ENCODE data around the gene ARSA. TPM values are rescaled to one million over a fixed set of nuclear protein-coding genes. Genes with fewer than 3 reads are reported as not detected.
"Not testable (repeated sequence)": the region's sequence is repeated elsewhere in the genome, so short reads cannot be mapped to it uniquely, and the experiment has no call there.

Gene ARSA
- total and polyA plus RNA-seq, 7 donors: 10.8 to 56.9 (median 24.8) TPM

DNA sequence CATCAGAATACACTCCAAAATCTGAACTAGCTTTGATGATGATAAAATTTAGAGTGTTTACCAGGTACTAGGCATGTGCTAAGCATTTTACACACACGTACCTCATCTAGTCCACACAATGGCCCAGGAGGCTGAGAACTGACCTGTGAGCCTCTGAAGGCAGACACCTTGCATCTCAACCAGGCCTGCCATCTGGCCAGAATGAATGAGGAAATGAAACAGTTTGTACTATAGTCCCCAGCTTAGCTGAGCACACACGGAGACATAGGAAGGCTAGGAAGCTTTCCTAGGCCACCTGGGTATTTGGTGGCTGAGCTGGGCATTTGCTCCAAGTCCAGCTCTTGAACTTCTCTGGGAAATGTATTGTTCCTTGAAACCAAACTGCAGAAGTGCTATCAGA lies 37.8 kb upstream of the ARSA start:
- Histone ChIP-seq H3K27ac (no peak overlapping the region), H3K27me3 (peaks cover 0 to 27% (median 4%) of the 10 kb centered on the region in 3 donors), H3K4me1 (no peaks in the 10 kb centered on the region), H3K4me3 (no peak overlapping the region), H3K9me3 (no peaks in the 10 kb centered on the region), H3K36me3 (no peaks in the 10 kb centered on the region)
- intact Hi-C loops (cut with DNase I): no loop called here
- DNase-seq: no peak
- 53 to 62% methylated on average over 2 of the region's 2 CpGs for WGBS, 2 donors
- TF ChIP-seq, protein P1, sequence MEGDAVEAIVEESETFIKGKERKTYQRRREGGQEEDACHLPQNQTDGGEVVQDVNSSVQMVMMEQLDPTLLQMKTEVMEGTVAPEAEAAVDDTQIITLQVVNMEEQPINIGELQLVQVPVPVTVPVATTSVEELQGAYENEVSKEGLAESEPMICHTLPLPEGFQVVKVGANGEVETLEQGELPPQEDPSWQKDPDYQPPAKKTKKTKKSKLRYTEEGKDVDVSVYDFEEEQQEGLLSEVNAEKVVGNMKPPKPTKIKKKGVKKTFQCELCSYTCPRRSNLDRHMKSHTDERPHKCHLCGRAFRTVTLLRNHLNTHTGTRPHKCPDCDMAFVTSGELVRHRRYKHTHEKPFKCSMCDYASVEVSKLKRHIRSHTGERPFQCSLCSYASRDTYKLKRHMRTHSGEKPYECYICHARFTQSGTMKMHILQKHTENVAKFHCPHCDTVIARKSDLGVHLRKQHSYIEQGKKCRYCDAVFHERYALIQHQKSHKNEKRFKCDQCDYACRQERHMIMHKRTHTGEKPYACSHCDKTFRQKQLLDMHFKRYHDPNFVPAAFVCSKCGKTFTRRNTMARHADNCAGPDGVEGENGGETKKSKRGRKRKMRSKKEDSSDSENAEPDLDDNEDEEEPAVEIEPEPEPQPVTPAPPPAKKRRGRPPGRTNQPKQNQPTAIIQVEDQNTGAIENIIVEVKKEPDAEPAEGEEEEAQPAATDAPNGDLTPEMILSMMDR (IDR thresholded peaks at IDR 0.05): no peak
- TF ChIP-seq POLR2A (IDR thresholded peaks at IDR 0.05) (no peak), POLR2AphosphoS5 (IDR thresholded peaks at IDR 0.05) (no peak), EP300 (IDR thresholded peaks at IDR 0.05) (no peak)

DNA sequence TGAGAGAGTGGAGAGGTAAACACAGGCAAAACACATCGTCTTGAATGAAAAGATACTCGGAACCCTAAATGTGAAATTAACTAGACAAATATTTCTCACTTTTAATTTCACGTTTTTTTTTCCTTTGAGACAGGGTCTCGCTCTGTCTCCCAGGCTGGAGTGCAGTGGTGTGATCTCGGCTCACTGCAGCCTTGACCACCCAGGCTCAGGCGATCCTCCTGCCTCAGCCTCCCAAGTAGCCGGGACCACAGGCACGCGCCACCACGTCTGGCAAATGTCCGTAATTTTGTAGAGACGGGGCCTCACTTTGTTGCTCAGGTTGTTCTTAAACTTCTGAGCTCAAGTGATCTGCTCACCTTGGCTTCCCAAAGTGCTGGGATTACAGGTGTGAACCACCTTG lies 37.3 kb upstream of the ARSA start:
- Histone ChIP-seq H3K27me3 (peaks cover 0 to 22% (median 4%) of the 10 kb centered on the region in 3 donors), H3K36me3 (no peaks in the 10 kb centered on the region), H3K9me3 (no peaks in the 10 kb centered on the region), H3K4me1 (no peaks in the 10 kb centered on the region), H3K27ac (no peak overlapping the region), H3K4me3 (no peak overlapping the region)
- 93 to 96% methylated on average over 12 of the region's 12 CpGs for WGBS, 2 donors
- no peak for DNase-seq
- TF ChIP-seq EP300 (IDR thresholded peaks at IDR 0.05) (no peak), POLR2AphosphoS5 (IDR thresholded peaks at IDR 0.05) (no peak), POLR2A (IDR thresholded peaks at IDR 0.05) (no peak)
- intact Hi-C loops (cut with DNase I): no loop called here

DNA sequence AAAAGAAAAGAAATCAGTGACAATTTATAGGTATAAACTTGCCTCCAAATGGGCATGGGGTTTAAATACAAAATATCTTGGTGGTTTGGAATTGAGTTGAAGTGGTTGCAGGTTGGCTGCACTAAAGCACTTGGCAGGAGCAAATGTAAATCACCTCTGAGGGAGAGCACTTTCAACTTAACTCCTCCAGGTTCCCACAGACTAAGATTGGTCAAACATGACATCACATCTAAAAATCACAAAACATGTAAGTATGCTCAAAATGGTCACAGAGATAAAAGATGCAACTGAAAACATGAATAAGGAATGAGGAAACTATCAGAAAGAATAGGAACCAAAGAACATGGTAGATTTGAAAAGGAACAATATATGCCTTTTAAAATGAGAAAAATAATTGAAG lies 32.4 kb upstream of the ARSA start:
- Histone ChIP-seq H3K27me3 (peaks cover 0 to 34% (median 0%) of the 10 kb centered on the region in 3 donors), H3K36me3 (no peaks in the 10 kb centered on the region), H3K9me3 (no peaks in the 10 kb centered on the region), H3K4me3 (no peak overlapping the region), H3K4me1 (no peaks in the 10 kb centered on the region), H3K27ac (no peak overlapping the region)
- no peak for DNase-seq
- intact Hi-C loops (cut with DNase I): no loop called here
- TF ChIP-seq POLR2A (IDR thresholded peaks at IDR 0.05) (no peak), EP300 (IDR thresholded peaks at IDR 0.05) (no peak), POLR2AphosphoS5 (IDR thresholded peaks at IDR 0.05) (no peak)
- TF ChIP-seq, protein P1 (IDR thresholded peaks at IDR 0.05): no peak

DNA sequence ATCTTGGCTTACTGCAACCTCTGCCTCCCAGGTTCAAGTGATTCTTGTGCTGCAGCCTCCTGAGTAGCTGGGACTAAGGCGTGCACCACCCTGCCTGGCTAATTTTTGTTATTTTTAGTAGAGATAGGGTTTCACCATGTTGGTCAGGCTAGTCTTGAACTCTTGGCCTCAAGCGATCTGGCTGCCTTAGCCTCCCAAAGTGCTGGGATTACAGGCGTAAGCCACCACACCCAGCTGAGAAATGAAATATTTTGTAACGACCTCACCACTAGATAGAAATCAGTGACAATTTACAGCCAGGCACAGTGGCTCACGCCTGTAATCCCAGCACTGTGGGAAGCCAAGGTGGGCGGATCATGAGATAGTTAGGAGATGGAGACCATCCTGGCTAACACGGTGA lies 31.8 kb upstream of the ARSA start:
- H3K4me1 ChIP-seq; H3K4me3 ChIP-seq; intact Hi-C loops (cut with DNase I); H3K27ac ChIP-seq; DNase-seq; H3K9me3 ChIP-seq; H3K36me3 ChIP-seq: not testable (repeated sequence)
- H3K27me3 ChIP-seq: peaks cover 0 to 40% (median 0%) of the 10 kb centered on the region in 3 donors
- WGBS, 2 donors: 83 to 91% methylated on average over 7 of the region's 7 CpGs

DNA sequence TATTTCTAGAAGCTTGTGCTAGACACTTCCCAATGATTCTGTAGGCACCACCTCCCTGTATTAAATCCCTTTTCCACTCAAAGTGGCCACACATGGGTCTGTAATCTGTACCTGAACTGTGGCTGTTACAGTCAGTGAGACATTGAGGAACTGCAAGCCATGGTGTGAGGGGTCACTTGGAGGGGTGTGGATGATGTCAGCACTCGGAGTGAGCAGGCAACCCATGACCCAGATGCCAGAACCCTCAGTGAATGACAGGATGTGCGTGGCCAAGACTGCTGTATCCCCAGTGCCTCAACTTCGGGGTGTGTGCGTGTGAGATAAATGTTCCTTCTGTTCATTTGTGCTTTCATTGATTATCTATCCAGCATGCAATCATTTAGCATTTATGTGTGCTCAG lies 30.0 kb upstream of the ARSA start:
- 78 to 84% methylated on average over 4 of the region's 4 CpGs for WGBS, 2 donors
- intact Hi-C loops (cut with DNase I): no loop called here
- H3K4me1 ChIP-seq: no peaks in the 10 kb centered on the region
- peaks cover 0 to 43% (median 0%) of the 10 kb centered on the region in 3 donors for H3K27me3 ChIP-seq
- H3K27ac ChIP-seq: no peak overlapping the region
- H3K36me3 ChIP-seq: no peaks in the 10 kb centered on the region
- H3K9me3 ChIP-seq: no peaks in the 10 kb centered on the region
- no peak overlapping the region for H3K4me3 ChIP-seq
- TF ChIP-seq POLR2A (IDR thresholded peaks at IDR 0.05): no peak
- TF ChIP-seq EP300 (IDR thresholded peaks at IDR 0.05): no peak
- TF ChIP-seq, protein P1 (IDR thresholded peaks at IDR 0.05): no peak
- no peak for TF ChIP-seq POLR2AphosphoS5 (IDR thresholded peaks at IDR 0.05)
- DNase-seq: no peak

Data from sigmoid colon (tissue), 7 donors.